HG03565 (cell line): ENCODE results near the gene DPM1.

Source experiments
- ATAC-seq: cut with Tn5 transposase; IDR thresholded peaks from one replicate; pipeline ENCODE4 v1.9.1; 2021; ENCODE audit warnings: mild to moderate bottlenecking, moderate library complexity; ENCODE audit not compliant: unreplicated experiment

DPM1 gene

DNA sequence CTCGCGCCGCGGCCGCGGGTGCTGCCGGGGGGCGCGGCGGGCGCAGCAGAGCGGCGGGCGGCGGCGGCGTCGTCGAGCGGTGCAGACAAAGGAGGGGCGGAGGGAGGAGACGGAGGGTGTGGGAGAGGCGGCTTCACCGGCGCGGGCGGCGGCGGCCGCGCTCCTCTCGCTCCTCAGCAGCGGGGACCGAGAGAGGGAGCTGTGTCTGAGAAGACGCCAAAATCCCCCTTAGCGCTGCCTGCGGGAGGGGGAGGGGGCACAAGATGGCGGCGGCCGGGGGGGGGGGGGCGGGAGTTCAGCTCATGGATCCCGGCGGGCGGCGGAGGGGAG is 27.4 kb downstream of the DPM1 start:
- ATAC-seq = peak; percentile 3

DNA sequence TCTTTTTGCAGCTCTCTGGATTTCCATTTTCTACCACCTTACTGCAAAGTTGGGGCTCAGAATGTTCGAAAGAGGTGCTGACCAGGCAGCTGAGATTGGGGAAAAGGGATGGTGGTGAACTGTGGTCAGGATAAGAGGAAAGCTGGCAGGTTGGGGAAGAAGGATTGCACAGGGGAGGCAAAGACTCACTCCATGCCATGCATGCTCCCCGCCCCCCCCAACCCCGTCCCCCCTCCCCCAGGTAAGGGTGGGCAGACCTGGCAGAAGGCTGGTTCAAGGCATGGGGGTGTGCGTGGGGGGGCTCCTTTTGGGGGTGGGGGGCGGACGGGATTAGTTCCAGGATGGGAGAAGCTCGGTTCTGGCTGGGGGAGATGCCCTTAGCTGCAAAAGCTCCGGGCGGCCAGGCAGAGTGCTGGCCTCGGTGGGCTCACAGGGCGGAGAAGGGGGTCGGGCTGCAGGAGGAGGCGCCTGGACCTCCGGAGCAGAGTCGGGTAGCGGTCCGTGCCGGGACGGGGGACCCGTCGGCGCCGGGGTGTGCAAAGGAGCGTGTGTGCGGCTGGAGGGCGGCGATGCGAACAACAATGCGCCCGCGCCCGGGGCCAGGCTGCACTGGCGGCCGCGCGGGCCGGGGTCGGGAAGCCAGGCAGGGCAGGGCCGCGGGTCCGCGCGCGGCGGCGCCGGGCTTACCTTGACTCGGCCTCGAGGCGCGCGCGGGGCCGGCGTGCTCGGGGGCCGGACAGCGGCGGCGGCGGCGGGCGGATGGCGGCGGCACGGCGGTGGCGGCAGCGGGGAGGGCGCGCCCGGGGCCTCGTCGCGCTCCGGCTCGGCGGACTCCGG is 28.0 kb downstream of the DPM1 start:
- peak; percentile 4 for ATAC-seq

DNA sequence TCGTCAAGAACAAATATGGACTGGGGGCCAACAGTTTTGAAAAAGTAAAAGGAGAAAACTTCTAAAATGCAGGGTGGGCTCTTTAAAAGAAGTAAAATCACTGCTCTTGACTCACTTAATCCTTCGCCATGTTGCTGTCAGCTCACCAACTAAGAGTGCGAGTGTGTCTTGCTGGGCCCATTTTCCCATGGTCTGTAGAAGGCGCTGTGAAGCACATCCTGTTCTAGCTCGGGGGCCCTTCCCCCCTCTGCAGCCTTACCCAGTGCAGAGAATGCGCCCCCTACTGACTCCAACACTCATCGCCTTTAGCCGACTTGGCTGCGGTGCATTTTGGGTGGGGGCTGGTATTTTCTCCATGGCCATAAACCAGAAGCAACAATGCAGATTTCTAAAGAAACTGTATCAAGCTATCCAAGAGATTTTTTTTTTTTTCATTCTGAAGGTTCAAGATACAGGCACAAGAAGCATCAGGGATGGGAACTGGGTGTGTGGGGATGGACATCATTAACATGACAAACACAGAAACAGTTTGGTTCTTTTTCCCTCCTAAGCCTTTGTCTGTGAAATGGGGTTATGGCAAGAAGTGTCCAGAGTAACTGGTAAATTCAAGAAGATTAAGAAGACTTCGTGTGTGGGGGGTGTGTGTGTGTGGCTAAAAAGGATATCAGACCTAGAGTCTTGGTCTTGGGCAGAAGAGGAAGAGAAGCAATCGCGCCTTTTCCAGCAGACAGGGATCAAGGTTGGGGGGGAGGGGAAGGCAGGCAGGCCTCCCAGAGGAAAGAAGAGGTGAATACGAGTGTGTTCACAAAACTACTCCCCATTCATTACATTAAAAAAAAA is 28.8 kb downstream of the DPM1 start:
- ATAC-seq = peak; percentile 52

DNA sequence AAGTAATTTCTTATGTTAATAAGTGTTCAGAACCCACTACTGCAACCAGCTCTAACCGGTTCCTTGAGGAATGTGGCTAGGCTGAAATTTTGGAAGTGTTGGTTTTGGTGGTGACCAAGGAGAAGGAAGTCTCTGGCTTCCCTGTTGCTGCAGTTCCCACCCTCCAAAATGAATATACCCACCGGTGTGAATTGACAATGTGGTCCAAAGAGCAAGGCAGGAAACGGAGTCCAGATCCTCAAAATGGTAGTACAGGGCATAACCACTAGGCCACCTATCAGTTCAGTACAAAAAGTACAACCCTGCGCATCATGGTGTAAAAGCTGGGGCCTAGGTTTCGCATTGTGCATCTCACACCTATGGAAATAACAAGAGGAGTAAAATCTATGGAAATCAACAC is 29.9 kb downstream of the DPM1 start:
- ATAC-seq = no peak

DNA sequence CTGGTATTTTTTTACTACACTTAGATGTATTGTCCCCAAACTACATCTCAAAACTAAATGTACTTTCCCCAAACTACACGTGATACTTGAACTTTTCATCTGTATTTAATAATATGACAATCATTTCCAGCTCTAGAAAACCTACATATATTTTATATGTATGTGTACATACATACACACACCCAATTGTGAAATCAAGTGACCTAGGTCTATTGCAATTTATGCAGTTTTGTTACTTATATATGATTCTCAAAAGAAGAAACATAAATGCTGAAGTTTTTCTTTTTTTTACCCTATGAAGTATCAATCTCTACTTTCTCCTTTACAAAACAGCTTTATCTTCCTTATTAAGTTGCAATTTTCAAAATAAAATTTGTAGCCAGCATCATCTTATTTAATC is 31.8 kb downstream of the DPM1 start:
- ATAC-seq = no peak

DNA sequence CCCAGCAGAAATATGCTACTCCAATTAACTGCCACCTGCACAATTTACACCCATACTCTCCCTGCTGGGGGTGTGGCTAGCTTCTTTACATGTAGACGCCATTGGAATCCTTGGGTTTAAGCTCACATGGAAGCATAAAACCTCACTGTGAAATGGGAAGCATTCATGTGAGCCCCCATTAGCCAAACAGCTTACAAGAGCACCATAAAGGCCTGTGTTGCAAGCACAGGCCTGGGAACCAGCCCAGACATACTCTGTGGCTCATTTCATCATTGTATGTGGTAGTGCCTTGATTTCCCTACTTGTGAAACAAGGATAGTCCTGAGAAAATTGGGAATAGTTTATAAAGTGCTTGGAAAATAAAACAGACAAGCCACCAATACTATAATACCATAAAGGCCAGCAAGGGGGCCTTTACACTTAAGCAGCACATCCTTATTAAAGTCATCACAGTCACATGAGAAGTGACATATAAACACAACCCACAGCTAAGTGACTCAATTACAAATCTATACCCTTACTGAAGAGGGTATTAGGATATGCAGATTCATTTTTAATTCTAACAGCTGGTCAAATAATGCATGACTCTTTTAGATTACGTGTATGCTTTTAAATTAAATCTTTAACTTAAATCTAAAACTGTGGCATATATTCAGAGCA is 33.9 kb downstream of the DPM1 start:
- ATAC-seq = no peak

DNA sequence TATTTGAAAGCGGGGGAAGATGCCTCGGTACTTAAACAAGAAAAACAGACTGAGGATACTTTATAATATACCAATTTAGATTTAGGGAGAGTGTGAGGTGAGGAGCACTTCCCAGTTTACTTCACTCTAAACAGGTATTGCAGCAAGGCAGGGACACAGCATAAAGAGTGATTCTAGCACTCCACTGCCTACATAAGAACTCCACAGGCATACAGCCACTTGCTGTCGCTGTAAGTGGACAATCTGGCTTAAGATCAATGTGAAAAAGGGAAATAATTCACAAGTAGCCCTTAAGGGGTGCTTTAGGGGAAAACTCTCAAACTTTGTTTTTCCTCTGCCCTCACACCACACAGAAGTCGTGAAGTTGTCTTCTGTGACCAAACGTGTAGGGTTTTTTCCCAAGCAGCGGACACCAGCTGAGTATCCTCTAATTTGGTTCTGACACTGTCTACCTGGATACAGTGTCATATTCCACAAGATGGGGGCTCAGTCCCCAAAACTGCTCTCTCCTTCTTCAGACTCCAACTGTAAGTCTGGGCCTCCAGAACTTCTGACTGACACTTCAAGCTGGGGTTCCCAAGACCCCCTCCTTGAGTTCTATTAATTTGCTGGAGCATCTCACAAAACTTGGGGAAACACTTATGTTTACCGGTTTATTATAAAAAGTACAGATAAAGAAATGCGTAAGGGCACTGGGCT is 36.4 kb downstream of the DPM1 start:
- ATAC-seq = no peak

DNA sequence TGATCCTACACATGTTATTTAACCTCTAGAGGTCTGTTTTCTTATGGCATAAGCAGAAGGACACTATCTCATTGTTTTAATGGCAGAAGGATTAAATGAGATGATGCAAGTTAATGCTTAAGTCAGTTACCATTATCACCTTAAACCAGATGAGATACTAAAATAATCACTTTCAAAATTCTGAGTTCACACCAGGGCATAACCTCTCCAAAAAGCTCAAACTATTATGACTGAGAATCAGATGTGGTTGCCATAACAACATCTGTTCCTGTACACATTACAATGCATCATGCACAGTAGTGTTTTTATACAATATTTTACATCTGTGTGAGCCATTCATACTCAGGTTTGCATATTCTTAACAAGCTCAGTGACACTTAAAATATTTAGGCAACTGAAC is 37.3 kb downstream of the DPM1 start:
- no peak for ATAC-seq

DNA sequence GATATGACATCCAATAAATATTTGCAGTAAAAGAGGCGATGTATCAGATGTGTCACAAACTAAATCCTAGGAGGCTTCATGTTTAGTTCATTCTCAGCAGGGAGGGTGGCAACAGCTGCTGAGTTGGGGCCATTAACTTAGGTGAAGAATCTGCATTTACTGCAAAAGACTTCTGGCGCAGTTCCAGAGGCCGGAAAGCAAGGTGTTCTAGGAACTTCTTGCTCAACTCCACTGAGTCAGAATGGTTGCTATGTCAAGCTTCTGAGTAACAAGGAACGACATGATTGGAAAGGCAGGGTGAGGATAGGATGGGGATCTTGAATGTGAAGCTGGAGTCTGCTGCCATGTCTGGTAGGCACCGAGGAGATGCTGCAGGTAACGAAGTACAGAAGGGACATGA is 38.8 kb downstream of the DPM1 start:
- ATAC-seq = no peak

DNA sequence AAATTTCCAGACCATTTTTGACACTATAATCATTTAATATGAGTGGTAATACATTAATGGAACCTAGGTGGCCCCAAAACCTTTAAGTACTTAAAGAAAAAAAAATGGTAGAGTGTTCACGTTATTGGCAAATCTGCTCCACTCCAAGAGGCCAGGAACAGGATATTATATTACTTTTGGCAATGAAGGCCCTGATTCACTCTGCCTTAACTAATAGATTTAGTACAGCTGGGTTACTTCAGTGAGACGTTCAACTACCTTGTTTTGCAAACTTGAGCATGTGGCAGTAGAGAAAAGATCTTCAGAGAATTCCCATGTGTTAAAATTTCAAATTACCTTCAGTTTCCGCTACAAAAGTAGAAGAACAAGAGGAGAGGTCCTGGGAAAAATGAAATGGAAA is 39.9 kb downstream of the DPM1 start:
- ATAC-seq = no peak

DNA sequence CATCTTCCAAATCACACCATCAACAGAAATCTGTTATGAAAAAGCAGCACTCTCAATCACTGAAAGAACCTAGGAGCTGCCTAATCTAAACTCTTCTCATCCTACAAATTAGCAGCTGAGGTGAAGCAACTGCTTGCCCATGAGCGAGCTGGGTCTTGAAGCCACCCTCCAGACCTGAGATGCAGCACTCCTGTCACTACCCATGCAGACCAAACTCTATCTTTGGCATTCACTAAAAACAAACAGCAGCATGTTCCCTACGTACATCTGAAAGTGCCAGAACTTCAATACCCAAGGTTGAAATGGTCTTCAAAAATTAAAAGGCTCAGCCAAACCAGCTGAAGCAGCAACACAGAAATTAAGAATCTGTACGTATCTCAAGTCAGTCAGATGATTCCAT is 41.4 kb downstream of the DPM1 start:
- ATAC-seq = no peak

DNA sequence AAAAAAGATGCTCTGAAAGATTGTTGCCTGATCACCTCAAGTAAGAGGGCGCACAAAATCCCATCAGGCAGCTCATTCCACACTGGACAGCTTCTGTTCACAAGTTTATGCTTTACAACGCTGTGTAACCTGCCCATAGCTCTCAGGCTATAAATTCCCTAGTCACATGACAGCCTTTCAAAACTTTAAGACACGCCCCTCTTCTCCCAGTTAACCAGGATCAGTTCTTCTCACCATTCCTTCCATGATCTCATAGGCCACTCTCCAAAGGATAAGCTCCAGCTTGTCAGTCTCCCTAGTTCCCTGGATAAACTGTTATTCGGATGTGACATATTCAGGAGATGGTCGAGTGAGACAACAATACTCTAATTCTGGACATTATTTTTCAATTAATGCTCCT is 42.1 kb downstream of the DPM1 start:
- no peak for ATAC-seq

DNA sequence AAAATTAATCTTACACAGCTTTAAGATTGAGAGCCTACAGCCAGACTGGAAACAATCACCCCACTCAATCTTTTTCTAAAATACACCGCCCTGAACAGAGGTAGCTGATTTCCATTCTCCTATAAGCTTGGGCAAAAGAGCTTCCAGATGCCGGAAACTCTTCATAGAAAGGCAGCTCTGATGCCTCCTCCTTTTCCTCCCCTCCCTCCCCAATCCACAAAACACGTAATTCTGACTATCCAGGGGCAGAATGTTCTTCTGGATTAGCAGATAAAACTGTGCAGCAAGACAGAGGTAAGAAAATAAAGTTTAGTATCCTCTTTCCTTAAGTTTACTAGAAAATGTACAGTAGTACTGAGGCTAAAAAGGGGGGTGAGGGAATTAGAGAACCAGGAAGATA is 42.9 kb downstream of the DPM1 start:
- ATAC-seq = no peak

DNA sequence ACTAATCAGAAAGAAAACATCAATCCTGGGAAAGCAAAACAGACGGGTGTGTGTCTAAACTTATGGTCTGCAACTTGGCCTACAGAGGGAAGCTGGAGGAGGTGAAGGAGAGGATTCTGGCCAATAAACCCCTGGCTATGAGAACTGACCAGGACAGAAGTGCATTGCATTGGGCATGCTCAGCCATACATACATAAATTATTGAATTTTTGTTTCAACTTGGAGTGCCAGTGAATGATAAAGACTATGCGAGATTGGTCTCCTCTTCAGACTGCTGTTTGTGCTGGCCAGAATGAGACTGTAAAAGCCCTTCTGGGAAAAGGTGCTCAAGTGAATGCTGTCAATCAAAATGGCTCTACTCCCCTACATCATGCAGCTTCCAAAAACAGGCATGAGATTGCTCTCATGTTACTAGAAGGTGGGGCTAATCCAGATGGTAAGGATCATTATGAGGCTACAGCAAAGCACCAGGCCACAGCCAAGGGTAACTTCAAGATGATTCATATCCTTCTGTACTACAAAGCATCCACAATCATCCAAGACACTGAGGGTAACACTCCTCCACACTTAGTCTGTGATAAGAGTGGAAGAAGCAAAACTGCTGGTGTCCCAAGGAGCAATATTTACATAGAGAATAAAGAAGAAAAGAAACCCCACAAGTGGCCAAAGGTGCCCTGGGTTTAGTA is 44.5 kb downstream of the DPM1 start:
- no peak for ATAC-seq

DNA sequence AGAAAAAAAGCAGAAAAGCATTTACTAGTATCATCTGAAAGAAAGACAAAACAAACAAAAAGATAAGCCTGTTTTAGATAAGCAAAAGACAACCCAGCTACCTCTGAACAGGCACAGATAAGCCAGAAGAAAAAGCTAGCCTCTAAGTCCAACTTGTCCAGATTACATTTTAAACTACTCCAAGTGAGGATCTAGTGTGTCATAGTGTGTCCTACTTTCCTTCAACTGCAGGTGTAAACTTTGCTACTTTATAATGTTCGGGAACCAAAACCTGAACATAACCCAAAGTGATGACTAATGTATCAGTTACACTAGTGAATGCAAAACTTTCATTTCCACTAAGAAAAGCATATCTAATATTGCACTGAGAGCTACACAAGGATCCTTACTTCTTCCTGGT is 46.6 kb downstream of the DPM1 start:
- peak; percentile 45 for ATAC-seq

DNA sequence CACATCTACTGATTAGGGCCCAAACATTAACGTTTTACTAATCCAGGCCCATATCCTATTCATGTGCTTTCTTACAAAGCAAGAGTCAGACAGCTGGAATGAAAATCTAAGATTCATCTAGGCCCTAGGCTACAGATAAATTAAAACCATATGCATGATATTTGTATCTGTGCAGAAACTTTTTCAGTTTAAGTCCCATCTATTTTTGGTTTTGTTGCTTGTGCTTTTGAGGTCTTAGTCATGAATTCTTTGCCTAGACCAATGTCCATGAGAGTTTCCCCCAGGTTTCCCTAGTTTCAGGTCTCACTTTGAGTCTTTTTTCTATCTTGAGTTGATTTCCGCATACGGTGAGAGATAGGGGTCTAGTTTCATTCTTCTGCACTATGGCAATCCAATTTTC is 47.3 kb downstream of the DPM1 start:
- no peak for ATAC-seq

DNA sequence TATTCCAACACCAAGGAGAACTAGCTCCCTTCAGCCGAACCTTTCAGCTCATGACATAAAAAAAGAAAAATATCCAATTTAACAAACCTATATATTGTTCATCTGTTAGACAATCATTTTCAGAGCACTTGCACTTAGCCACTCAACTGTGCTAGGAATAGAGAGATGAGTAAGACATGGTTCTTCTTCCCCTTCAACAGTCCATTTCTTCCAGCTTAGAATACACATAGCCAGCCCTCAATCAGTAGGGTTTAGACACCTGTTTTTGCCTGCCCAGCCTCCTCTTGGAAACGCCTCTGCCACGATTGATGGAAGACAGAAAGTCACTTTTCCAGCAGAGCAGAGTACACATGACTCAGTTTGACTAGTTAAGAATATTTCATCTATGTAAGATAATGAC is 48.9 kb downstream of the DPM1 start:
- no peak for ATAC-seq

DNA sequence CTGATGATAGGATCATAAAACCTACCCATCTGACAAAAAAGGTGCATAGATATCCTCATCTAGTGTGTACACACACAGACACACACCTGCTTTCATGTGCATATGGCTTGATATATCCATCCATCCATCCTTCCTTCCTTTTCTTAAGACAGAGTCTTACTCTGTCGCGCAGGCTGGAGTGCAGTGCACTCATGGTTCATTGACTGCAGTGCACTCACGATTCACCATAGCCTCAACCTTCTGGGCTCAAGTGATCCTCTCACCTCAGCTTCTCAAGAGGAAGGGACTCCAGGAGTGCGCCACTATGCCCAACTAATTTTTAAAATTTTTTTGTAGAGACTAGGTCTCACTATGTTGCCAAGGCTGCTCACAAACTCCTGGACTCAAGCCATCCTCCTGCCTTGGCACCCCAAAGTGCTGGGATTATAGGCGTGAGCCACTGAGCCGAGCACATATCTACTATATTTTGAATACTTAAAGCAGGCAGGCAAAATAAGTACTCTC is 54.2 kb downstream of the DPM1 start:
- no peak for ATAC-seq

DNA sequence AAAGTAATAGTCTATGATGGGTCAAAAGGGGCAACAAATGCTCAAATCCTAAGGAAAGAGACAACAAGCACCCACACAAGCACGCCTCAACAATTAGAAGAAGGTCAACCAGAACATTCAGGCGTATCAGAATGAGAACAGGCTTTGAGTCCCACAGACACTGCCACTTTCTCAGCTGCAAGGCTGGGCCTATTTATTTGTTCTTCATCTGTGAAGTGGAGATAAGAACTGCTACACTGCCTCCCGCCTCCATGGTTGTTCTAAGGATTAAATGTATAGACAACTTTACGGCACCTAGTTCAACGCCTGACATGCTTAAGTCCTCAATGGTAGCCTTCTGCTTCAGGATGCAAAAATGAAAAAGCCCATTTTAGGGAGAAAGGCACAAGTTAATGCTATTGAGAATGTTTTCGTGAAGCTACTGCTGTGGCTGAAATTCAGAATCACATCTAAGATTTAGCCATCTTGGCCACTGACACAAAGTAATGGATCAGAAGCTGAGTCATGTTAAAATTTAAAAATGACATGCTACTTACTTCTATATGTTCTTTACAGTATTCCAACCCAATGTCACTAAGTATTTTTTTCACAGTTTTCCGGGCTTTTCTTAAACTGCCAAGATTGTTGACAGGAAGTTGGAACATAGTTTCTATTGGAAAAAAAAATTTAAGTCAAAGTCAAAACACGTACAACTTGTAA is 54.8 kb downstream of the DPM1 start:
- ATAC-seq = no peak

DNA sequence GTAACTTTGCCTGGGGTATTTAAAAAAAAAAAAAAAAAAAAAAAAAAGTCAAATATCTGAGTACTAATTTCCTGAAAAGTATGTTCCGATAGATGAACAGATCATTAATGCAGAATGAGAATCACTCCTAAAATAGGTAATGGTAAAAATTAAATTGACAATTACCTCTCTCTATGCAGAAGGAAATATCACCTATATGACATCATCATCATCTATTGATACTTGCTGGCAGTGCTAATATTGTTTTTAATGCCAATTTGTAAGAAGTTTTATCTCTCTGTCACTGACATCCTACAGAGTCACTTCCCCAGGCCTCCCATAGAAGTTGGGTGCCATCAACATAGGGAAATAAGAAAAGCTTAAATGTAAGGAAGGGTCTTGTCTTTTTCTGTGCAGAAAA is 57.0 kb downstream of the DPM1 start:
- ATAC-seq = no peak
